A172 (cell line): ENCODE data around the gene PRSS21. TPM values are rescaled to one million over a fixed set of nuclear protein-coding genes. Genes with fewer than 3 reads are reported as not detected.

Source experiments
- DNase-seq: peaks from one replicate; pipeline ENCODE4 v3.0.0-alpha.2; 2015; ENCODE audit warnings: low spot score
- total RNA-seq: library from RNA; depleted of rRNA; stranded (reverse); fragments of >200 nt; shearing (Covaris generic); gene quantifications from 2 replicates; pipeline ENCODE4 v1.2.3, GENCODE V29; 2014

PRSS21 gene
- total RNA-seq, 1 experiment from 2014 or later: not detected

DNA sequence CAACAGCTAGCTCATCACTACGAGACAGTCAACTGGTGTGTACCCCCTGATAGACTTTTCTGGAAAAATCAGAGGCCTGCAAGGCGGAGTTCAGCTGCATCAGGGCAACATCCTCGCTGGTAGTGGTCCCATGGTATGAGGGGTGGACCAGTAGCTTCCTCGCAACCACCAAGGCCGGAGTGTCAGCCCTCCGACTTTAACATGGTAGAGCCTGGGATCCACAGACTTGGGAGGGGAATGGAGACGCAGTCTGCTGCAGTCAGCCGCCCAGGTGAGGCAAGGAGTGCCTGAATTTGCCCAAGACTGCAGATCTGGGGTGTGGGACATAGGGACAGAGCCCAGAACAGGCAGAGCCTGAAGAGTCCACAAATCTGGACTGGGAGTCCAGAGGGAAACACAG lies 26.5 kb downstream of the PRSS21 start:
- DNase-seq: no peak

- no peak for DNase-seq
These were observed 28.1 kb downstream of the PRSS21 start for GRCh38 chr16:2845116-2845515.

DNA sequence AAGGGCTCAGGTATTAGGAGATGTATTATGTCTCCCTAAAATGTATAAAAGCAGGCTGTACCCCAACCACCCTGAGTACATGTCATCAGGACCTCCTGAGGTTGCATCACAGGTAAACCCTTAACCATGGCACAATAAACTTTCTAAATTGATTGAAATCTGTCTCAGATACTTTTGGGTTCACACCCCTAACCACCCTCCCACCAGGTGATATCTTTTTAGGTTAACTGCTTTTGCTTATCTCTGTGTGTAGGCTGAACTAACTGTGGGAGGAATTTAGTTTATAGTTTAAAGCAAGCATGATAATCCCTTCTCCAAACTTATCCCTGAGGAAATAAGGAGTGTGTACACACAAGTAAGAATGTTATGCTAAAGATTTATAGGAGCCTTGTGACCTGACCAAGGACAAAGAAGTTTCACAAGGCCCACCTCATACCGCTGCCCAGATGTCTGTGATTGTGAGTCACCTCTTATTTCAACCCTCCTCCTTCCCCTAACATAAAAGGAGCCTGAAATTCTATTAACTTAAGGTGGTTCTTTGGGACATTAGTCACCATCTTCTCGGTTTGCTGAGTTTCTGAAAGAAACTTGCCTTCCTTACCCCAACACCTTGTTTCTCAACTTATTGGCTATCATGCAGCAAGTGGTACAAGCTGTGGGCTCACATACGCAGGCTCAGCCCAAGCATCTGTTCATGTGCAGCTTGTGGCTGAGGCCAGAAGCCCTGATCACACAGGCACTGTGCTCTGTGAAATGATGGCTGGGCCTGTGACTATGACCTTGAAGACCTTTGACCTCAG lies 29.7 kb downstream of the PRSS21 start:
- peak; percentile 98 for DNase-seq

GRCh38 chr16:2848933-2849725 lies 32.1 kb downstream of the PRSS21 start:
- no peak for DNase-seq

DNA sequence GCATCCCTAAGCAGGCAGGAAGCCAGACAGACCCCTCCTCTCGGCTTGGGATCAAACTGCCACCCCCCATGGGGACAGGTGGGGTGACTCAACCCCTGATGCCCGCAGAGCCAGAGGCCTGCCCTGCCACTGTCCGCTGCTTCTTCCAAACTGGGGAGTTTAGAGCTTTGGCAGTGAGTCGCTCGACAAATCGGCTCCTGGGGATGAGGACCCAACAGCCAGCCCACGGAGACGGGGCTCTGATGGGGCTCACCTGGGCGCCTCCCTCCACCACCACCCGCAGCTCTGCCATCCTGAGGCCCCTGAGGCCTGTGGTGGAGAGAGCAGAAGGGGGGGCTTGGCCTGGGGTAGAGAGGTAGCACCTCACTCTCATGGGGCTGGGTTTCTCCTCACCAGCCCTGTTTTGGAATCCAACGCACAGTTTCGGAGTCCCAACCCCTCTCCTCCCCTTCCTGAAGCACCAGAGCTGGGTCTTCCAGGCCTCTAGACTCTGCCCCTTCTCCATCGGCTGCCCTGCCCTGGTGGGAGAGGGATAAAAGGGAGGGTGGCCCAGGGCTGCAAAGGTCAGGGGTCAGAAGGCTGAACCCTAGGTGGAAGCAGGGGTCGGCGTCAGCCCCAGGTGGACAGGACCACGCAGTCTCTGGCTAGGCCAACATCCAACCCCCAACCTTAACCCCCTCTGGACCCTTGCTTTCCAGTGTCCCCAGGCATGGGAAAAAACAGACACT lies 35.1 kb downstream of the PRSS21 start:
- DNase-seq: no peak

- no peak for DNase-seq
These were observed 35.9 kb downstream of the PRSS21 start for GRCh38 chr16:2852731-2853507.

GRCh38 chr16:2853531-2854073 lies 36.6 kb downstream of the PRSS21 start:
- DNase-seq: no peak

DNA sequence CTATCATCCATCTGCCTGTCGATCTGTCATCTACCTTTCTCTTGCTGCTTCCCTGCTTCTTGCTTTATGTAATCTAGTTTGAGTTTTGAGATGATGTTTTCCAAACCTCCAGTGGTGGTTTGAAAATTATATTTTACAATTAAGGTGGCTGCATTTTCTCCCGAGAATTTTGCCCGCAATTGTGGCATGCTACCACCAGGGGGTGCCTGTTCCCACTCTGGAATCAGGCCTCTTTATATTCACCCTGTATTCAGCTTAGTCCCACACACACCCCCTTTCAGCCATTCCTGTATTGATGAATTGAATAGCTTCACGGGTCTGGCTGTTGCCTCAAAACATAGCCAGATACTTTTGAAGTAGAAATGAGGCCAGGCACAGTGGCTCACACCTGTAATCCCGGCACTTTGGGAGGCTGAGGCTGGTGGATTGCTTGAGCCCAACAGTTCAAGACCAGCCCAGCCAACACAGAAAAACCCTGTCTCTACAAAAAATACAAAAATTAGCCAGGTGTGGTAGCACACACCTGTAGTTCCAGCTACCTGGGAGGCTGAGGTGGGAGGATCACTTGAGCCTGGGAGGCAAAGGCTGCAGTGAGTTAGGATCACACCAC lies 37.8 kb downstream of the PRSS21 start:
- no peak for DNase-seq

- no peak for DNase-seq
These were observed 38.5 kb downstream of the PRSS21 start for GRCh38 chr16:2855536-2855935.

DNA sequence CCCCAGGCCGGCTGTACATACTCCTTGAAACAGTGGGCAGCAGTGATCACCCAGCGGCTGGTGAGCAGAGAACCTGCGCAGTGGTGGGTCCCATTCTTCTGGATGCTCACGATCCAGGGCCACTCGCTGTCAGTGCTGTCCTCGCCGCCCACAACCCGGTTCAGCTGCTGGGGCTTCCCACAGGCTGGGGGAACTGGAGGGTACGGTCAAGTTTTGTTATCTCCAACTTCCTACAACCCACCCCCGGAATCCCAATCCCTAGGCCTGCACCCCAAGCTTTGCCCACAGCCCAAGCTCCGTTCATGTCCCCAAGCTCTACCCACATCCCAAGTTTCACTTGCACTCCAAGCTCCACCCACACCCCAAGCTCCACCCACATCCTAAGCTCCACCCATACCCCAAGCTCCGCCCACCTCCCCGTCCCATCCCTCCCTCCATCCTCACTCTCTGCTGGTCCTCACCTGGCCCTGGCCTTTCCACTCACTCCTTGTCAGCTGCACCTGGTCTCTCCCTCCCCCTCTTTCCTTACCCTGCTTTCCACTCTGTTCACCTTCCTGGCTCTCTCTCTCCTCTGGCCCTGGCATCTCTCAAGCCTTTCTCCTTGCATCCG lies 39.1 kb downstream of the PRSS21 start:
- no peak for DNase-seq

GRCh38 chr16:2856686-2857450 lies 39.8 kb downstream of the PRSS21 start:
- no peak for DNase-seq

GRCh38 chr16:2857451-2858244 lies 40.6 kb downstream of the PRSS21 start, which contains the start of gene PRSS22:
Gene PRSS22 (minus strand): TSS chr16:2858170. CDS start chr16:2858104, 66 bp downstream.
- DNase-seq: no peak

DNA sequence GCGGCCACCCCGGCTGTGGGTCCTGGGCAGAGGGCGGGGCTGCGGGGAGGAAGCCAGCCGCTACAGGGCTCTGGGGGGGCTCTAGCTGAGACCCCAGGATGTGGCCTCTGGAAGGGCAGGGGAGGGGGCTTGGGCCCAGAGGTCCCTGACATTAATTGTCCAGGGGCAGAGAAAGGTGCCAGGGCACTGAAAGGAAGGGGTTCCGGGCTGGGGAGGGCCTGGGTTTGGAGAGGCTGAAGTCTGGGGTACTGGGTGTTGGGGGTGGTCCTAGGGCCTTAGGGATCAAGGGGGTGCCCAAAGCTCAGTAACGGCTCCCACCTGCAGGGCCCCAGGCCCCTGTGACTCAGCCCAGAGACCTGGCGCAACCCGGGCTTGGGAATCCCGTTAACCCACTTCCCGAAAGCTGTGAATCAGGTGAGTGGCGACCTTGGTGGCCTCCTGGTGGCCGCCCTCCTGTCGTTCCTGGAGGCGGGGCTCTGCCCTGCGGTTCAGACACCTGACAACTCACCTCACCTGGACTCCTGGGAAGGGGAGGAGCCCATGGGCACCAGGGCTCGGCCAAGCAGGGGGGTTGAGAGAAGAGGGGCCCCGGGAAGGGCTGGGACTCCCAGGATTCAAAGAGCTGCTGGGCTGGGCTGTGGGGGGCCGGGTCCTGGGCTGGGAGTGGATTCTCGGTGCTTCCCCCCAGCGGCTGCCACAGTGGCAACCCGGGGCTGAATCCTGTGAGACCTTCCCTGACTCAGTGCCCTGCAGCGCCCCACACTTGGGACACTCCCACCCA lies 41.4 kb downstream of the PRSS21 start:
- no peak for DNase-seq

DNA sequence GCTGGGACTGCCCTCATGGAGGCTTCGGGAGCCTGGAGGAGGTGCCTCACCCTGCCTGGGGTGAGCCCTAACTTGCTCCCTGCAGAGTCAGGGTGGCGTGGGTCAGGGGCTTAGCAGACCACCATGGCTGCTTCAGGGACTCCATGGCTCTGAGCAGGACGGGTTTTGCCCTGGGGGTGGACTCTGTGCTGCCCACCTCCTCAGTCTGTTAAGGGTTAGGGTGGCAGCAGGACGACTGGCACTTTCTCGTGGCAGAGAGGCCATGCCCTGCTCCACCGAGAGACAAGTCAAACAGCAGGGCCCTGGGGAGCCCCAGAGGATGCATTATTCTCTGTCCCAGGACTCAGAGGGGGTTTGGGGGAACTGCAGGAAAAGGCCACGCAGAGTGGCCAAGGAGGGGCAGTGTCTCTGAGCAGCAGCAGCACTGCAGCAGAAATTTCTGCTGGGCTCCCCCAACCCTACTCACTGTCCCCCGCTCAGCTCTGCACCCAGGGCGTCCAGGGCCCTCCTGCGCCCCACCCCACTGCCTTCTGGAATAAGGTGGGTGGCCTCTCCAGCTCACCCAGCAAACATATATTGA lies 42.7 kb downstream of the PRSS21 start:
- no peak for DNase-seq

DNA sequence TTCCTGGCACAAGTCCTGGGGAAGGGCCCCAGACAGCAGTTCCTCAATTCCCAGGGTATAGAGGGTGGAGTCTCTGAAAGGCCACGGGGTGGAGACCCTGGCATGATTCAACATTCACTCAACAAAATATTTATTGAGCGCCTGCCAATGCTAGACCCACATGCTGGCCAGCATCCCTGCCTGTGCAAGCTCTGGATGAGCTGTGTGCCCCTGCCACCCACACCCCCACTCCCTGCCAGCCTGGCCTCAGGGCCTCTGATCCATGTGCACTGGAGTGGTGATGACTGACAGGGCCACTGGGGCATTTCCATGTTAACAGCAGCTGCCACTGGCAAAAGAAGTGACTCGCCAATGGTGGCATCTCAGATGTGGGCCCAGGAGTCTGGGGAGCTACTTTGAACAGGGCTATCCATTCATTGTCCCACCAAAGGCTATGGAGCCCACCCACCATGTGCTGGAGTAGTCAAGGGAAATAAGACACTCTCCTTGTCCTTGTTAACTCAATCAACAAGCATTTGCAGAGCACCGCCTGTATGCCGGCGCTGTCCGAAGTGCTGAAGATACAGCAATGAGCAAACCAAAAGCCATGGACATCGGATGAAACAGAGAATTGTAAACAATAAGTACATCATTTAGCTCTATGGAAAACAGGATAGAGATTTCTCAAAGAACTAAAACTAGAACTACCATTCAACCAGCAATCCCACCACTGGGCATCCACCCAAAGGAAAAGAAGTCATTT lies 44.0 kb downstream of the PRSS21 start:
- peak; percentile 58 for DNase-seq

DNA sequence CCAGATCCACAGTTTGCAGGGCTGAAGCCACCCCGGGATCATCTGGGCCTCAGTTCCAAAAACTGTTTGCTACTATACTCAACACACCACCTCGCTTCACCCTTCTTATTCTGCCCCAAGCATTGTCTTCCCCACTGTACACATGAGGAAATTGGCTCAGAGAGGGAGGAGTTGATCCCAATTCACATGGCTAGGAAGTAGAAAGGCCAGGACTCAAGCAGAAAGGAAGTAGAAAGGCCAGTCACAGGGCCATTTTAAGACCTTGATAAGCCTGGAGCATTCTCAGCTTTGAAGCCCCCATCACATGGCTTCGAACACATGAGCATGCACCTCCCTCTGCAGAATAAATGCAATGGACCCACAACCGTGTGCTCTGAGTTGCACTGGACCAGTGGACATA lies 48.6 kb downstream of the PRSS21 start:
- DNase-seq: no peak

DNA sequence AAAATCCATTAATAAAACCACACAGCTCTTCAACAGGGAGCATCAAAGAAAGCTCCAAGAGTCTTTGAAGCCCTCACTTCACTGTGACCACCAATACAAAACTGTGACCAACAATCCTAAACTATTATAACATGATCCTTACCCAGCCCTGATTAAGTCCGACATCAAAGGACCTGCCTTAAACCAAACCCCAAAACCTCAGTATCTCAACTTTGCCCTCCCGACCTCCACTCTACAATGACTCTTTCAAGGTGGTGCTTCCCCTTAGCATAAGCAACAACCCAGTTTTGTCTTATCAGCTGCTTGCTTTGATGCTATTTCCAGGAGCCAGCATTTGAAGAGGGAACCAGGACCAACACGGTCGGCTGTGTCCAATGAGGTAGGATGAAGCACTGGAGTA lies 49.4 kb downstream of the PRSS21 start:
- no peak for DNase-seq
